Upper lobe of left lung (tissue), 4 donors: Measurements from ENCODE around the gene SLCO4A1.

ENCODE experiments used
- POLR2AphosphoS5 ChIP-seq, 2 donors: sonication (generic); formaldehyde crosslinking; IDR thresholded peaks; one replicate each; pipeline ENCODE4 v1.5.1; 2017; ENCODE audit warnings: antibody characterized with exemption in 2 of 2
- TF ChIP-seq, protein P1 (sequence below), 6 experiments: fragments of 450-650 bp in 4 of 6; fragments of 200-600 bp in 2 of 6; sonication (generic) in 2 of 6; IDR thresholded peaks; one replicate each; pipeline ENCODE4 v1.5.1; 2016 to 2019; ENCODE audit warnings: antibody characterized with exemption in 6 of 6

- no peak for TF ChIP-seq POLR2AphosphoS5 (IDR thresholded peaks at IDR 0.05)
- TF ChIP-seq, protein P1, sequence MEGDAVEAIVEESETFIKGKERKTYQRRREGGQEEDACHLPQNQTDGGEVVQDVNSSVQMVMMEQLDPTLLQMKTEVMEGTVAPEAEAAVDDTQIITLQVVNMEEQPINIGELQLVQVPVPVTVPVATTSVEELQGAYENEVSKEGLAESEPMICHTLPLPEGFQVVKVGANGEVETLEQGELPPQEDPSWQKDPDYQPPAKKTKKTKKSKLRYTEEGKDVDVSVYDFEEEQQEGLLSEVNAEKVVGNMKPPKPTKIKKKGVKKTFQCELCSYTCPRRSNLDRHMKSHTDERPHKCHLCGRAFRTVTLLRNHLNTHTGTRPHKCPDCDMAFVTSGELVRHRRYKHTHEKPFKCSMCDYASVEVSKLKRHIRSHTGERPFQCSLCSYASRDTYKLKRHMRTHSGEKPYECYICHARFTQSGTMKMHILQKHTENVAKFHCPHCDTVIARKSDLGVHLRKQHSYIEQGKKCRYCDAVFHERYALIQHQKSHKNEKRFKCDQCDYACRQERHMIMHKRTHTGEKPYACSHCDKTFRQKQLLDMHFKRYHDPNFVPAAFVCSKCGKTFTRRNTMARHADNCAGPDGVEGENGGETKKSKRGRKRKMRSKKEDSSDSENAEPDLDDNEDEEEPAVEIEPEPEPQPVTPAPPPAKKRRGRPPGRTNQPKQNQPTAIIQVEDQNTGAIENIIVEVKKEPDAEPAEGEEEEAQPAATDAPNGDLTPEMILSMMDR (IDR thresholded peaks at IDR 0.05): no peak
These were observed 43.5 kb upstream of the SLCO4A1 start for GRCh38 chr20:62598761-62599194.
